Trophoblast cell (in vitro differentiated cells and primary cell): ENCODE measurements around the gene TNFRSF6B.

Source experiments
- DNase-seq, 2 donors: peaks; one replicate each; pipeline ENCODE4 v3.0.0-alpha.2; 2016
- H2AFZ ChIP-seq: 2 replicates; pipeline ENCODE4 v1.6.1; 2013; ENCODE audit warnings: low read length, moderate library complexity, mild to moderate bottlenecking; ENCODE audit not compliant: insufficient read depth, poor library complexity
- H2AK5ac ChIP-seq: 2 replicates; pipeline ENCODE4 v1.6.1; 2013; ENCODE audit warnings: mild to moderate bottlenecking, low read length
- H2BK120ac ChIP-seq: 2 replicates; pipeline ENCODE4 v1.6.1; 2013; ENCODE audit warnings: low read length, mild to moderate bottlenecking, moderate library complexity; ENCODE audit not compliant: insufficient read depth, poor library complexity
- H2BK12ac ChIP-seq: 2 replicates; pipeline ENCODE4 v1.6.1; 2013; ENCODE audit warnings: mild to moderate bottlenecking, low read length, moderate library complexity
- H2BK5ac ChIP-seq: 2 replicates; pipeline ENCODE4 v1.6.1; 2013; ENCODE audit warnings: low read length, low read depth, moderate library complexity, mild to moderate bottlenecking; ENCODE audit not compliant: poor library complexity
- H3K14ac ChIP-seq: 2 replicates; pipeline ENCODE4 v1.6.1; 2013; ENCODE audit warnings: mild to moderate bottlenecking, low read length
- H3K18ac ChIP-seq: 2 replicates; pipeline ENCODE4 v1.6.1; 2013; ENCODE audit warnings: mild to moderate bottlenecking, low read length
- H3K23ac ChIP-seq: 2 replicates; pipeline ENCODE4 v1.6.1; 2013; ENCODE audit warnings: low read length
- H3K27ac ChIP-seq: 2 replicates; pipeline ENCODE4 v1.5.1; 2013; ENCODE audit warnings: low read depth, mild to moderate bottlenecking, inconsistent platforms, low read length, moderate library complexity
- H3K27me3 ChIP-seq: 2 replicates; pipeline ENCODE4 v1.6.1; 2013; ENCODE audit warnings: inconsistent platforms, mild to moderate bottlenecking, low read length, moderate library complexity; ENCODE audit not compliant: insufficient read depth
- H3K36me3 ChIP-seq, 2 experiments: 1 replicate in 1 of 2; 2 replicates in 1 of 2; pipeline ENCODE4 v1.6.1; 2013; ENCODE audit warnings: low read length in 2 of 2, mild to moderate bottlenecking in 2 of 2, moderate library complexity in 1 of 2; ENCODE audit not compliant: insufficient read depth in 2 of 2, control insufficient read depth in 1 of 2
- H3K4ac ChIP-seq: 2 replicates; pipeline ENCODE4 v1.6.1; 2013; ENCODE audit warnings: low read depth, mild to moderate bottlenecking, low read length, moderate library complexity
- H3K4me1 ChIP-seq, 2 experiments: 1 replicate in 1 of 2; 2 replicates in 1 of 2; pipeline ENCODE4 v1.6.1; 2013; ENCODE audit warnings: low read length in 2 of 2, mild to moderate bottlenecking in 2 of 2, moderate library complexity in 1 of 2; ENCODE audit not compliant: insufficient read depth in 2 of 2, control insufficient read depth in 1 of 2
- H3K4me2 ChIP-seq: 2 replicates; pipeline ENCODE4 v1.6.1; 2013; ENCODE audit warnings: inconsistent platforms, mild to moderate bottlenecking, low read length, moderate library complexity
- H3K4me3 ChIP-seq: 2 replicates; pipeline ENCODE4 v1.5.1; 2013; ENCODE audit warnings: mild to moderate bottlenecking, low read depth, low read length, inconsistent platforms
- H3K79me1 ChIP-seq: one replicate; pipeline ENCODE4 v1.6.1; 2013; ENCODE audit warnings: low read length
- H3K79me2 ChIP-seq: 2 replicates; pipeline ENCODE4 v1.6.1; 2013; ENCODE audit warnings: low read length, mild to moderate bottlenecking; ENCODE audit not compliant: control insufficient read depth, insufficient read depth, poor library complexity
- H3K9ac ChIP-seq: 2 replicates; pipeline ENCODE4 v1.6.1; 2013; ENCODE audit warnings: mild to moderate bottlenecking, low read length
- H3K9me3 ChIP-seq: 2 replicates; pipeline ENCODE4 v1.6.1; 2013; ENCODE audit warnings: low read depth, mild to moderate bottlenecking, control low read depth, inconsistent platforms, low read length; ENCODE audit not compliant: insufficient read depth
- H4K12ac ChIP-seq: 2 replicates; pipeline ENCODE4 v1.6.1; 2013; ENCODE audit warnings: low read depth, mild to moderate bottlenecking, low read length, moderate library complexity
- H4K8ac ChIP-seq: 2 replicates; pipeline ENCODE4 v1.6.1; 2013; ENCODE audit warnings: low read depth, mild to moderate bottlenecking, low read length, moderate library complexity
- H4K91ac ChIP-seq: one replicate; pipeline ENCODE4 v1.6.1; 2013; ENCODE audit warnings: low read depth, mild to moderate bottlenecking, low read length, moderate library complexity
- WGBS: extraction: QIAGEN DNeasy Blood & Tissue Kit; methylation state at CpG from one replicate; pipeline ENCODE4 v1.1.7; 2013; ENCODE audit warnings: missing lambda C conversion rate; ENCODE audit not compliant: insufficient read length, insufficient coverage; ENCODE audit errors: extremely low coverage; 5-methylcytosine and 5-hydroxymethylcytosine counted together

Gene TNFRSF6B

GRCh38 chr20:63664143-63664851 is 32.2 kb upstream of the TNFRSF6B start:
- H4K8ac ChIP-seq: no peak overlapping the region
- H3K4ac ChIP-seq: no peak overlapping the region
- H2BK120ac ChIP-seq: no peak overlapping the region
- no peaks in the 10 kb centered on the region for H3K79me1 ChIP-seq
- peaks cover 66 to 75% of the 10 kb centered on the region in 2 experiments for H3K36me3 ChIP-seq
- peaks cover under 1 to 2% of the 10 kb centered on the region in 2 experiments for H3K4me1 ChIP-seq
- H3K27me3 ChIP-seq: no peaks in the 10 kb centered on the region
- no peak overlapping the region for H4K12ac ChIP-seq
- H2AFZ ChIP-seq: no peak overlapping the region
- H3K4me3 ChIP-seq: no peak overlapping the region
- no peak overlapping the region for H3K18ac ChIP-seq
- H4K91ac ChIP-seq: no peak overlapping the region
- H2BK12ac ChIP-seq: no peak overlapping the region
- DNase-seq: no peak
- H2BK5ac ChIP-seq: no peak overlapping the region
- H3K9me3 ChIP-seq: no peaks in the 10 kb centered on the region
- H2AK5ac ChIP-seq: no peak overlapping the region
- no peak overlapping the region for H3K14ac ChIP-seq
- H3K9ac ChIP-seq: no peak overlapping the region
- no peaks in the 10 kb centered on the region for H3K79me2 ChIP-seq
- no peak overlapping the region for H3K27ac ChIP-seq
- H3K4me2 ChIP-seq: no peak overlapping the region
- H3K23ac ChIP-seq: no peak overlapping the region
- no CpG with 5 or more reads among the region's 22 CpGs for WGBS

GRCh38 chr20:63664861-63665594 is 31.4 kb upstream of the TNFRSF6B start:
- Histone ChIP-seq H3K23ac (no peak overlapping the region), H3K36me3 (peaks cover 66 to 75% of the 10 kb centered on the region in 2 experiments), H4K91ac (no peak overlapping the region), H4K12ac (no peak overlapping the region), H3K9me3 (no peaks in the 10 kb centered on the region), H3K14ac (no peak overlapping the region), H3K27ac (no peak overlapping the region), H2BK12ac (no peak overlapping the region), H3K27me3 (no peaks in the 10 kb centered on the region), H3K4me1 (no peaks in the 10 kb centered on the region), H3K79me2 (no peaks in the 10 kb centered on the region), H3K9ac (no peak overlapping the region), H3K18ac (no peak overlapping the region), H3K4ac (no peak overlapping the region), H3K79me1 (no peaks in the 10 kb centered on the region), H4K8ac (no peak overlapping the region), H3K4me2 (no peak overlapping the region), H2BK5ac (no peak overlapping the region), H3K4me3 (no peak overlapping the region), H2AK5ac (no peak overlapping the region), H2AFZ (no peak overlapping the region), H2BK120ac (no peak overlapping the region)
- no CpG with 5 or more reads among the region's 18 CpGs for WGBS
- no peak for DNase-seq

DNA sequence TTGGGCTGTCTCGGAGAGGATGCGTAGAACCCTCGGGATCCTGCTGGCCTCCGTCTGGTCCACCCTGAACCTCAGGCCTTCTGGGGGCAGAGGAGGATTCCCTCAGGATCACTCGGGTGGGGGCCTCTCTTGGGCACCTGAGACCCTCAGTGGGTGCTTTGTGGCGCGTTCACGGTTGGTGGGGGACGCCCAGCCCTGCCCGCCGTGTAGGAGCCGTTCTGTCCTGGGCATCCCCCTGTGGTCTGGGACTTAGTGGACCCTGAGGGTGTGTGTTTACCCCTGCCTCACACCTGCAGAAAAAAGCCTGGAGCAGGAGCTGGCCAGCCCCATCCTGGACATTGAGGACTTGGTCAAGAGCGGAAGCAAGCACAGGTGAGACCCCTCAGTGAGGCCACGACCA is 30.7 kb upstream of the TNFRSF6B start:
- Histone ChIP-seq H4K91ac (no peak overlapping the region), H3K9ac (no peak overlapping the region), H4K8ac (no peak overlapping the region), H3K79me1 (no peaks in the 10 kb centered on the region), H3K27me3 (no peaks in the 10 kb centered on the region), H3K79me2 (no peaks in the 10 kb centered on the region), H3K14ac (no peak overlapping the region), H3K36me3 (peaks cover 69 to 73% of the 10 kb centered on the region in 2 experiments), H2BK12ac (no peak overlapping the region), H2AK5ac (no peak overlapping the region), H2BK5ac (no peak overlapping the region), H4K12ac (no peak overlapping the region), H3K23ac (no peak overlapping the region), H3K4me1 (no peaks in the 10 kb centered on the region), H3K18ac (no peak overlapping the region), H3K4me3 (no peak overlapping the region), H3K4me2 (no peak overlapping the region), H2AFZ (no peak overlapping the region), H3K27ac (no peak overlapping the region), H2BK120ac (no peak overlapping the region), H3K4ac (no peak overlapping the region), H3K9me3 (no peaks in the 10 kb centered on the region)
- no CpG with 5 or more reads among the region's 14 CpGs for WGBS
- no peak for DNase-seq

DNA sequence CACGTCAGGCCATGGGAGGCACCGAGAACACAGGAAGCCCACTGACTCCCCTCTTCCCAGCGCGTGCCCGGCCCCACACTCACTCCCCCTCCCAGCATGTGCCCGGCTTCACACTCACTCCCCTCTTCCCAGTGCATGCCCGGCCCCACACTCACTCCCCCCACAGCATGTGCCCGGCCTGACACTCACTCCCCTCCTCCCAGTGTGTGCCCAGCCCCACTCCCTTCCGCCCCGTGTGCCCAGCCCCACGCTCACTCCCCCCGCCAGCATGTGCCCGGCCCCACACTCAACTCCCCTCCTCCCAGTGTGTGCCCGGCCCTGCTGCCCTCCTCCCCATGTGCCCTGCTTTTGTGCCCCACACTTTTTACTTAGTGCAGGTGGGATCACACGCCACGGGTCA is 28.6 kb upstream of the TNFRSF6B start:
- DNase-seq: no peak
- no CpG with 5 or more reads among the region's 16 CpGs for WGBS
- no peak overlapping the region for H3K23ac ChIP-seq
- no peak overlapping the region for H3K4me2 ChIP-seq
- no peak overlapping the region for H3K14ac ChIP-seq
- no peaks in the 10 kb centered on the region for H3K9me3 ChIP-seq
- no peak overlapping the region for H2BK12ac ChIP-seq
- no peak overlapping the region for H3K9ac ChIP-seq
- no peaks in the 10 kb centered on the region for H3K27me3 ChIP-seq
- no peaks in the 10 kb centered on the region for H3K79me2 ChIP-seq
- no peak overlapping the region for H2BK5ac ChIP-seq
- no peak overlapping the region for H3K4ac ChIP-seq
- H3K27ac ChIP-seq: no peak overlapping the region
- H3K18ac ChIP-seq: no peak overlapping the region
- no peaks in the 10 kb centered on the region for H3K4me1 ChIP-seq
- no peak overlapping the region for H2AFZ ChIP-seq
- no peak overlapping the region for H4K91ac ChIP-seq
- no peak overlapping the region for H4K12ac ChIP-seq
- H4K8ac ChIP-seq: no peak overlapping the region
- no peak overlapping the region for H2BK120ac ChIP-seq
- peaks cover 57 to 59% of the 10 kb centered on the region in 2 experiments for H3K36me3 ChIP-seq
- no peaks in the 10 kb centered on the region for H3K79me1 ChIP-seq
- no peak overlapping the region for H2AK5ac ChIP-seq
- H3K4me3 ChIP-seq: no peak overlapping the region
